Adrenal gland (tissue), 5 donors: Measurements from ENCODE around the gene CNTN5.

Experiments used
- POLR2A ChIP-seq, 2 donors: fragments of 450-650 bp; IDR thresholded peaks; one replicate each; pipeline ENCODE4 v1.6.1; 2017; ENCODE audit warnings: antibody characterized with exemption in 2 of 2, mild to moderate bottlenecking in 2 of 2, moderate library complexity in 1 of 2
- TF ChIP-seq, protein P1 (sequence below), 6 experiments: fragments of 450-650 bp in 4 of 6; fragments of 200-600 bp in 2 of 6; sonication (generic) in 1 of 6; IDR thresholded peaks; 1 replicate in 5 of 6; 2 replicates in 1 of 6; pipeline versions ENCODE4 v1.5.1 to v1.8.0; 2016 to 2021; ENCODE audit warnings: antibody characterized with exemption in 6 of 6, mild to moderate bottlenecking in 2 of 6, moderate library complexity in 1 of 6
- donor health status: DM: no; HTN: no; CAD: no.

GRCh38 chr11:100229086-100229485 is 1208.3 kb downstream of the CNTN5 start:
- TF ChIP-seq, protein P1, sequence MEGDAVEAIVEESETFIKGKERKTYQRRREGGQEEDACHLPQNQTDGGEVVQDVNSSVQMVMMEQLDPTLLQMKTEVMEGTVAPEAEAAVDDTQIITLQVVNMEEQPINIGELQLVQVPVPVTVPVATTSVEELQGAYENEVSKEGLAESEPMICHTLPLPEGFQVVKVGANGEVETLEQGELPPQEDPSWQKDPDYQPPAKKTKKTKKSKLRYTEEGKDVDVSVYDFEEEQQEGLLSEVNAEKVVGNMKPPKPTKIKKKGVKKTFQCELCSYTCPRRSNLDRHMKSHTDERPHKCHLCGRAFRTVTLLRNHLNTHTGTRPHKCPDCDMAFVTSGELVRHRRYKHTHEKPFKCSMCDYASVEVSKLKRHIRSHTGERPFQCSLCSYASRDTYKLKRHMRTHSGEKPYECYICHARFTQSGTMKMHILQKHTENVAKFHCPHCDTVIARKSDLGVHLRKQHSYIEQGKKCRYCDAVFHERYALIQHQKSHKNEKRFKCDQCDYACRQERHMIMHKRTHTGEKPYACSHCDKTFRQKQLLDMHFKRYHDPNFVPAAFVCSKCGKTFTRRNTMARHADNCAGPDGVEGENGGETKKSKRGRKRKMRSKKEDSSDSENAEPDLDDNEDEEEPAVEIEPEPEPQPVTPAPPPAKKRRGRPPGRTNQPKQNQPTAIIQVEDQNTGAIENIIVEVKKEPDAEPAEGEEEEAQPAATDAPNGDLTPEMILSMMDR (IDR thresholded peaks at IDR 0.05) = peak in 1 of 6 experiments; percentile 4
- TF ChIP-seq POLR2A (IDR thresholded peaks at IDR 0.05) = no peak
